Measurements from ENCODE around the gene KCNC1. TPM values are rescaled to one million over a fixed set of nuclear protein-coding genes. Genes with fewer than 3 reads are reported as not detected.

Gene KCNC1
- total and polyA plus RNA-seq, 2 donors (not counting 1 experiment from before 2014, with no cell fraction given) = under 0.01 TPM; not detected in 1

GRCh38 chr11:17782145-17782544, 47.6 kb downstream of the KCNC1 start:
- Histone ChIP-seq H3K36me3 (ENCODE audit: control insufficient read depth, insufficient read depth, low read length) (no peaks in the 10 kb centered on the region), H3K4me3 (replicated peaks in 1 of 4; ENCODE audit: control extremely low read depth in 1 of 4, insufficient read depth in 1 of 4, low read depth in 3 of 4, low read length in 4 of 4) (no peak overlapping the region), H3K27ac (ENCODE audit: insufficient read depth, low read length) (no peak overlapping the region), H4K20me1 (ENCODE audit: control insufficient read depth, extremely low read depth, insufficient read depth, low read length) (no peaks in the 10 kb centered on the region), H3K9me3 (ENCODE audit: control insufficient read depth, insufficient read depth, low read depth, low read length) (no peaks in the 10 kb centered on the region), H3K4me1 (ENCODE audit: control insufficient read depth, extremely low read depth, insufficient read depth, low read length) (peaks cover 2% of the 10 kb centered on the region), H2AFZ (ENCODE audit: low read length) (no peak overlapping the region), H3K27me3 (ENCODE audit: control insufficient read depth, insufficient read depth, low read length) (peaks cover 4% of the 10 kb centered on the region), H3K4me2 (ENCODE audit: extremely low read depth, insufficient read depth, low read length) (no peak overlapping the region), H3K9ac (ENCODE audit: insufficient read depth, low read length) (no peak overlapping the region), H3K79me2 (ENCODE audit: control insufficient read depth, insufficient read depth, low read length) (no peaks in the 10 kb centered on the region)
- no peak for DNase-seq (ENCODE audit: low read depth in 2 of 2)
- no peak for TF ChIP-seq CTCF (conservative IDR thresholded peaks at IDR 0.05 in 1 of 2, IDR thresholded peaks at IDR 0.05 in 1 of 2; ENCODE audit: low read depth in 1 of 2, low read length in 2 of 2)
- TF ChIP-seq EZH2 (IDR thresholded peaks at IDR 0.05; ENCODE audit: low read length, missing control alignments) = no peak

GRCh38 chr11:17782603-17783337, 48.2 kb downstream of the KCNC1 start:
- Histone ChIP-seq H3K27ac (ENCODE audit: insufficient read depth, low read length) (no peak overlapping the region), H3K79me2 (ENCODE audit: control insufficient read depth, insufficient read depth, low read length) (no peaks in the 10 kb centered on the region), H4K20me1 (ENCODE audit: control insufficient read depth, extremely low read depth, insufficient read depth, low read length) (no peaks in the 10 kb centered on the region), H3K9ac (ENCODE audit: insufficient read depth, low read length) (no peak overlapping the region), H3K4me2 (ENCODE audit: extremely low read depth, insufficient read depth, low read length) (no peak overlapping the region), H3K36me3 (ENCODE audit: control insufficient read depth, insufficient read depth, low read length) (no peaks in the 10 kb centered on the region), H3K4me1 (ENCODE audit: control insufficient read depth, extremely low read depth, insufficient read depth, low read length) (peaks cover 7% of the 10 kb centered on the region), H3K4me3 (replicated peaks in 1 of 4; ENCODE audit: control extremely low read depth in 1 of 4, insufficient read depth in 1 of 4, low read depth in 3 of 4, low read length in 4 of 4) (no peak overlapping the region), H3K9me3 (ENCODE audit: control insufficient read depth, insufficient read depth, low read depth, low read length) (no peaks in the 10 kb centered on the region), H3K27me3 (ENCODE audit: control insufficient read depth, insufficient read depth, low read length) (peaks cover 4% of the 10 kb centered on the region), H2AFZ (ENCODE audit: low read length) (no peak overlapping the region)
- no peak for TF ChIP-seq CTCF (conservative IDR thresholded peaks at IDR 0.05 in 1 of 2, IDR thresholded peaks at IDR 0.05 in 1 of 2; ENCODE audit: low read depth in 1 of 2, low read length in 2 of 2)
- no peak for TF ChIP-seq EZH2 (IDR thresholded peaks at IDR 0.05; ENCODE audit: low read length, missing control alignments)
- no peak for DNase-seq (ENCODE audit: low read depth in 2 of 2)

- H3K9me3 ChIP-seq (ENCODE audit: control insufficient read depth, insufficient read depth, low read depth, low read length) = no peaks in the 10 kb centered on the region
- no peak overlapping the region for H3K4me2 ChIP-seq (ENCODE audit: extremely low read depth, insufficient read depth, low read length)
- TF ChIP-seq EZH2 (IDR thresholded peaks at IDR 0.05; ENCODE audit: low read length, missing control alignments) (no peak), CTCF (conservative IDR thresholded peaks at IDR 0.05 in 1 of 2, IDR thresholded peaks at IDR 0.05 in 1 of 2; ENCODE audit: low read depth in 1 of 2, low read length in 2 of 2) (no peak)
- H3K79me2 ChIP-seq (ENCODE audit: control insufficient read depth, insufficient read depth, low read length) = no peaks in the 10 kb centered on the region
- no peak overlapping the region for H2AFZ ChIP-seq (ENCODE audit: low read length)
- no peaks in the 10 kb centered on the region for H4K20me1 ChIP-seq (ENCODE audit: control insufficient read depth, extremely low read depth, insufficient read depth, low read length)
- no peak overlapping the region for H3K27ac ChIP-seq (ENCODE audit: insufficient read depth, low read length)
- no peaks in the 10 kb centered on the region for H3K36me3 ChIP-seq (ENCODE audit: control insufficient read depth, insufficient read depth, low read length)
- DNase-seq (ENCODE audit: low read depth in 2 of 2) = no peak
- no peak overlapping the region for H3K4me3 ChIP-seq (replicated peaks in 1 of 4; ENCODE audit: control extremely low read depth in 1 of 4, insufficient read depth in 1 of 4, low read depth in 3 of 4, low read length in 4 of 4)
- H3K4me1 ChIP-seq (ENCODE audit: control insufficient read depth, extremely low read depth, insufficient read depth, low read length) = peaks cover 7% of the 10 kb centered on the region
- no peak overlapping the region for H3K9ac ChIP-seq (ENCODE audit: insufficient read depth, low read length)
- peaks cover 4% of the 10 kb centered on the region for H3K27me3 ChIP-seq (ENCODE audit: control insufficient read depth, insufficient read depth, low read length)
These were observed 49.3 kb downstream of the KCNC1 start for GRCh38 chr11:17783878-17784277.
